Heart right ventricle (tissue), 16 donors: ENCODE measurements around the gene OGFOD3. TPM values are rescaled to one million over a fixed set of nuclear protein-coding genes. Genes with fewer than 3 reads are reported as not detected.

Experiments
- ATAC-seq, 8 donors: fragments of 200-7000 bp; cut with Tn5 transposase; one replicate each; pipeline ENCODE4 v1.9.1; 2020; ENCODE audit warnings: mild to moderate bottlenecking in 8 of 8, moderate library complexity in 8 of 8, moderate number of reproducible peaks in 1 of 8
- DNase-seq, 2 donors: peaks; one replicate each; pipeline ENCODE4 v3.0.0-alpha.2; 2020
- H3K27ac ChIP-seq, 10 donors: fragments of 200-600 bp; sonication (generic) in 2 of 10; one replicate each; pipeline versions ENCODE4 v1.5.0 to v1.8.0; 2020 to 2022; ENCODE audit warnings: mild to moderate bottlenecking in 3 of 10
- H3K27me3 ChIP-seq, 7 donors: fragments of 200-600 bp; one replicate each; pipeline ENCODE4 v1.8.0; 2021 to 2022; ENCODE audit warnings: mild to moderate bottlenecking in 2 of 7
- H3K36me3 ChIP-seq, 9 donors: fragments of 200-600 bp; sonication (generic) in 1 of 9; one replicate each; pipeline versions ENCODE4 v1.5.0 to v1.8.0; 2020 to 2022; ENCODE audit warnings: mild to moderate bottlenecking in 2 of 9
- H3K4me1 ChIP-seq, 9 donors: fragments of 200-600 bp; sonication (generic) in 1 of 9; one replicate each; pipeline versions ENCODE4 v1.5.0 to v1.8.0; 2020 to 2022; ENCODE audit warnings: mild to moderate bottlenecking in 4 of 9
- H3K4me3 ChIP-seq, 10 donors: fragments of 200-600 bp; sonication (generic) in 2 of 10; one replicate each; pipeline versions ENCODE4 v1.5.0 to v1.8.0; 2020 to 2022; ENCODE audit warnings: mild to moderate bottlenecking in 7 of 10, moderate library complexity in 2 of 10
- H3K9me3 ChIP-seq, 11 donors: fragments of 200-600 bp in 10 of 11; sonication (generic) in 2 of 11; one replicate each; pipeline versions ENCODE4 v1.5.0 to v1.8.0; 2013 to 2022; ENCODE audit warnings: mild to moderate bottlenecking in 2 of 11, control low read depth in 1 of 11, moderate library complexity in 1 of 11
- CTCF ChIP-seq, 9 donors: fragments of 200-600 bp; sonication (generic) in 2 of 9; IDR thresholded peaks; one replicate each; pipeline versions ENCODE4 v1.5.0 to v1.8.0; 2021 to 2022; ENCODE audit warnings: antibody characterized with exemption in 9 of 9, mild to moderate bottlenecking in 5 of 9, moderate library complexity in 1 of 9
- WGBS, 2 donors: extraction: QIAGEN DNeasy Blood & Tissue Kit; methylation state at CpG; one replicate each; pipeline ENCODE4 v1.1.7; 2013; ENCODE audit warnings: inconsistent platforms in 1 of 2; 5-methylcytosine and 5-hydroxymethylcytosine counted together
- intact Hi-C, 10 donors: fragments of 100-400 bp; cut with DNase I; formaldehyde crosslinking; loops; one replicate each; pipeline versions ENCODE4 v1.11.1 to v1.14.2; 2022
- polyA plus RNA-seq, 2 donors: library from polyadenylated mRNA; stranded (reverse); fragments of 200-250 nt; gene quantifications; one replicate each; pipeline ENCODE4 v1.2.3, GENCODE V29; 2013
- total RNA-seq, 10 donors: library from RNA; stranded (reverse); fragmentation: NEBNext Ultra II Directional in 3 of 10; extraction: Animal tissue kit (Norgen Biotek cat#: 25700) in 3 of 10; gene quantifications; one replicate each; pipeline versions ENCODE4 v1.2.1 to v1.2.4, GENCODE V29; 2021 to 2023
- donor health status: Arrhythmogenic right ventricular cardiomyopathy.
- donor health status: ischemic (EF 13 %, LVEDD 7.1; RV severe dilation, severe dysfunction).
- donor health status: healthy with polysubstance abuse.
- donor health status: DM: no; HTN: yes; CAD: no.
- donor health status: DM: no; HTN: no; CAD: no.
- donor health status: ischemic (EF 25% LVEDD 6.9; RV normal size, moderate dysfunction).
- donor health status: ischemic (EF 25% LVEDD 5.7; RV mildly dilated, moderate dysfunction).
- donor health status: healthy.
- donor health status: DM: yes; HTN: yes; CAD: no.
- donor health status: Ischemic cardiomyopathy.
- donor health status: ischemic (EF 35%, LVEDD 5.7; RV mildly dilated, moderate dysfunction).
- donor health status: nonischemic (EF 11% LVEDD 7.7; RV severe dilation, severe dysfunction).
- donor health status: DM: yes; HTN: yes; CAD: no.
- donor health status: PGD.
- donor health status: ischemic (EF 29% LVEDD 5.4; RV normal size, mild dysfunction).
- donor health status: nonischemic (EF 23%, LVEDD 6.1; RV moderate dilation, normal function).

Gene OGFOD3
- total and polyA plus RNA-seq, 12 donors, result 23.3 to 39.4 (median 30.8) TPM

DNA sequence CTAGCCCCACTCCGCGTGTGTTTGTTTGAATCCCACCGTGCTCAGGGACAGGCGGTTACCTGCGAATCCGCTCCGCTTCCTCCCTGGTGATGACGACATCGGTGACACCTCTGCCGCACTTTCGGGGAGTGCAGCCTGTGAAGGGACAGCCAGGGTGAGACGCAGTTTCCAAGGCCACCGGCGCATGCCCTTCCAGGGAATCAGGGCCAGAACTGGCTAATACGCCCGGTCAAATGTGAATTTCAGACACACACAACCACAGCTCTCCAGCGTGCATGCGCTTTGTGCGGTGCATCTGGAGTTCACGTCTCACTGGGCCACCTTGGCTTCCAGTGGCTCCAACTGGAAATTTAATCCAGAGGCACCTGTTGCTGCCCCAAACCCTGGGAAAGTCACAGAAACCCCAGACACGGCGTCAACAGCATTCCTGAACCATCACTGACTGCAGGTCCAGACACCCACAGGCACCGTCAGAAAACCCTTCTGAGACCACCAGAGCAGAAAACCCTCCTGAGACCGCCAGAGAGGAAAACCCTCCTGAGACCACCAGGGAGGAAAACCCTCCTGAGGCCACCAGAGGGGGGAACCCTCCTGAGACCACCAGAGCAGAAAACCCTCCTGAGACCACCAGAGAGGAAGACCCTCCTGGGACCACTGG, 6.9 kb downstream of the OGFOD3 start:
- intact Hi-C loops, result loop anchor here in 4 of 10 donors (2.0 to 10.0 kb wide), 3 partner anchors 59 to 207 kb away; no protein-coding TSS in a partner anchor
- no peak for TF ChIP-seq CTCF (IDR thresholded peaks at IDR 0.05)
- 94 to 96% methylated on average over 24 of the region's 24 CpGs for WGBS, 2 donors

DNA sequence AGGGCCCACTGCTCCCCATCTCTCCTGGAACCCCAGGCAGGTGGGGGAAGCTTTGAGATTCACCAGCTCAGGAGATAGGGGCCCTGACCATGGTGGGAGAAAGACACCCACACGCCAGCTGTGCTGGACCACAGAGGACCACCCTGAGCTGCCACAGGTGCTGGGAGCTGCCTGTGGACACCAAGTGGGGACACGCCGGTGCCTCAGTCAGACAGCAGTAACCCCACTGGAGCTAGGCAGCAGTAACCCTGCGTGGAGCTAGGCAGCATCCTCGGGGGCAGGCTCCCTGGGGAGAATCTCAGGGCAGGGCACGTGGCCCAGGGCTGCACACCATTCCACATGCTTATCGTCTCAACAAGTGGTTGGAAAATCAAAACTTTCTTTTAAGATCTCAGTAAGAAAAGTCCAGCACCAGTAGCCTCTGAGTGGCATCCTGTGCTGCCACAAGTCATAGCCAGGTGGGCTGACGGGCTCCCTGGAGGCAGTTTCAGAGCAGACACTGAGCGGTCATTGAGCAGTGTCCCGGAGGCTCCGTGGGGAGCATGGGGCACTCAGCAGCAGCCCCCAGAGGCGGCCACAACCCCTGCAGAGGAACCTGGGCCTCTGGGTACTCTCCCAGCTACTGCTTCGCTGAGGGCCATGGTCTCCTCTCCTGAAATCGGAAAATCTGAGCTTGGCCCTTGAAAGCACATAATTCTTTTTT, 8.2 kb downstream of the OGFOD3 start:
- no peaks in the 10 kb centered on the region for H3K27me3 ChIP-seq
- no peak overlapping the region for H3K4me3 ChIP-seq
- intact Hi-C loops, result loop anchor here in 3 of 10 donors (5.0 to 10.0 kb wide), 2 partner anchors 58 to 205 kb away; no protein-coding TSS in a partner anchor
- ATAC-seq, result no peak
- H3K9me3 ChIP-seq, result no peaks in the 10 kb centered on the region
- WGBS, 2 donors, result 90 to 94% methylated on average over 14 of the region's 14 CpGs
- DNase-seq, result no peak
- TF ChIP-seq CTCF (IDR thresholded peaks at IDR 0.05), result no peak
- H3K4me1 ChIP-seq, result peaks cover 0 to 27% (median 14%) of the 10 kb centered on the region in 9 donors
- peaks cover 0 to 28% (median 0%) of the 10 kb centered on the region in 9 donors for H3K36me3 ChIP-seq
- H3K27ac ChIP-seq, result no peak overlapping the region

More for the DNA sequence above, 6.9 kb downstream of the OGFOD3 start:
- Histone ChIP-seq H3K4me3 (no peak overlapping the region), H3K4me1 (peaks cover 0 to 27% (median 14%) of the 10 kb centered on the region in 9 donors), H3K27ac (no peak overlapping the region), H3K36me3 (peaks cover 0 to 24% (median 0%) of the 10 kb centered on the region in 9 donors), H3K9me3 (no peaks in the 10 kb centered on the region), H3K27me3 (no peaks in the 10 kb centered on the region)
- ATAC-seq (no peak), DNase-seq (no peak)

DNA sequence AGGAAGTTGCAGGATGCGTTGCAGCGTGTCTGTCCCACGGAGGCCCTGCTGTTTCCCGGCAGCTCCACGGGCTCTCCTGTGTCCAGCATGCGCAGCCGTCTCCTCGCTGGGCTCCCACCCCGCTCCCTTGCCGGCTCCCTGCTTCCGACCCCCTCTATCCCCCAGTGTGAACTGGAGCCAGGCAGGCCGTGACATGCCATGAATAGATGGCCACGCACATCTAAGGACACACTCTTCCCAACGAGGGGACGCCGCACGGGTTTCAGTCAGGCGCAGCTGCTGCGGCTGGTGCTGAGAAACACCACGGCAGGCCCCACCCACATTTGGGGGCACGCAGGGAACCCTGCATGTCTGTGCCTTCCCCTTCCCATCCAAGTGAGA, 9.5 kb downstream of the OGFOD3 start:
- WGBS, 2 donors, result 95 to 96% methylated on average over 21 of the region's 21 CpGs
- H3K4me1 ChIP-seq, result peaks cover 0 to 19% (median 9%) of the 10 kb centered on the region in 9 donors
- DNase-seq (no peak), ATAC-seq (no peak)
- TF ChIP-seq CTCF (IDR thresholded peaks at IDR 0.05), result no peak
- intact Hi-C loops, result no loop called here
- H3K27me3 ChIP-seq, result no peaks in the 10 kb centered on the region
- H3K9me3 ChIP-seq, result no peaks in the 10 kb centered on the region
- H3K27ac ChIP-seq, result no peak overlapping the region
- peaks cover 0 to 33% (median 0%) of the 10 kb centered on the region in 9 donors for H3K36me3 ChIP-seq
- no peak overlapping the region for H3K4me3 ChIP-seq

DNA sequence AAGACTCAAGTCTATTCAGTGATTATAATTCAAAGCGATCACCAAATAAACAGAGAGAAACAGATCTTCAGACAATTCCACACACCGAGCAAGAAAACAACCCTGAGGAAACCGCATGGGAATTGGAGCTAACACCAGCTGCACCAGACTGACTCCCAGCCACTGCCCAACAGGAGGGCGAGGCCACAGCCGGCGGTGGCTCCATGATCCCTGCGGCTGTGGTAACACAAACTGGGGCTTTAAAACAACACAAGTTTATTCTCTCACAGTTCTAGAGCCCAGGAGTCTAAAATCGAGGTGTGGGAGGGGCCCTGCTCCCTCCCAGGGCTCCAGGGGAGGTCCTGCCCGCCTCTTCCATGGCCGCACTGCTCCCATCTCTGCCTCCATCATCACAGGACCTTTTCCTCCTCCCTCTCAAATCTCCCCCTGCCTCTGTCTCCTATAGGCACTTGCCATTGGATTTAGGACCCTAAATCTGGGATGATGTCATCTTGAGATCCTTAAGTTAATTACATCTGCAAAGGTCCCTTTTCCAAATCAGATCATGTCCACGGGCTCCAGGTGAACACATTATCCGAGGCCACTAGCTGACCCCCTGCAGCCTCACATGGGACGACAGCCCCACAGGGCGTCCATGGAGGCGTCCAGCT, 10.0 kb downstream of the OGFOD3 start:
- H3K4me1 ChIP-seq, result peaks cover 0 to 19% (median 9%) of the 10 kb centered on the region in 9 donors
- TF ChIP-seq CTCF (IDR thresholded peaks at IDR 0.05), result no peak
- H3K36me3 ChIP-seq, result peaks cover 0 to 38% (median 0%) of the 10 kb centered on the region in 9 donors
- ATAC-seq (no peak), DNase-seq (no peak)
- intact Hi-C loops, result no loop called here
- H3K27ac ChIP-seq, result no peak overlapping the region
- H3K4me3 ChIP-seq, result no peak overlapping the region
- no peaks in the 10 kb centered on the region for H3K27me3 ChIP-seq
- H3K9me3 ChIP-seq, result no peaks in the 10 kb centered on the region
- 93 to 94% methylated on average over 15 of the region's 15 CpGs for WGBS, 2 donors
